Measurements from ENCODE around the gene SHISA6. TPM values are rescaled to one million over a fixed set of nuclear protein-coding genes. Genes with fewer than 3 reads are reported as not detected.

Gene SHISA6
- total RNA-seq, 2 experiments from 2014 or later, result not detected

DNA sequence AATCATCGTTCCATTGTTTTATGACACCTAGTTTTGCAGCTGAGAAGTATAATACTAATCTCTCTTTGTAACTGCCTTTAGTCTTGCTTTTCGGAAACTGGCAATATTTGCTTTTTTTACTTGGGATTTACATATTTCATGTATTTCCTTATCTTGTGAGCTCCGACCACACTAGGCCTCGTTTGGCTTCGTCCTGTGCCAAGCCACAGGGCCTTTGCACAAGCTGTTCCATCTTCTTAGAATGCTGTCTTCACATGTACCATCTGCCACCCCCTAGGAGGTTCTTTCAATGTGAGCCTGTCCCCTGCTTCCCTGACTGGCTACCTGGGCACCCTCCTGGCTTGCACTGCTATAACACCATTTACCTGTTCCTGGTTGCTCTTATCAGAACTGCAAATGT lies 77.2 kb downstream of the SHISA6 start:
- H3K9me2 ChIP-seq (ENCODE audit: insufficient read depth, low read length), result no peaks in the 10 kb centered on the region
- intact Hi-C loops (cut with micrococcal nuclease; ENCODE audit: unreplicated experiment), result no loop called here
- H3K4me3 ChIP-seq (ENCODE audit: low read depth, low read length, poor library complexity, severe bottlenecking), result no peak overlapping the region
- H3K4me2 ChIP-seq (ENCODE audit: low read length), result no peak overlapping the region
- H3K9me3 ChIP-seq (ENCODE audit: low read length), result no peaks in the 10 kb centered on the region
- no peaks in the 10 kb centered on the region for H3K79me2 ChIP-seq (ENCODE audit: insufficient read depth, low read depth, low read length)
- no peak overlapping the region for H3K27ac ChIP-seq (ENCODE audit: low read depth, low read length, poor library complexity, severe bottlenecking)
- no peak for TF ChIP-seq EZH2phosphoT487 (IDR thresholded peaks at IDR 0.05; ENCODE audit: borderline replicate concordance, low read depth, low read length)
- TF ChIP-seq CTCF (conservative IDR thresholded peaks at IDR 0.05; ENCODE audit: low read length), result no peak
- ChIA-PET CTCF (ENCODE audit: unreplicated experiment) (no interaction called here), POLR2A (interaction anchor here (0.6 kb wide), 1 partner anchor 1124 kb away, joined by 3 read pairs; no protein-coding TSS in a partner anchor)
- BruUV-seq (replicated peaks), result no TSS peak
- no peaks in the 10 kb centered on the region for H3K4me1 ChIP-seq (ENCODE audit: insufficient read depth, low read length, poor library complexity, severe bottlenecking)
- H2AFZ ChIP-seq (ENCODE audit: low read length), result no peak overlapping the region
- no peaks in the 10 kb centered on the region for H3K36me3 ChIP-seq (ENCODE audit: insufficient read depth, low read length)
- H4K20me1 ChIP-seq (ENCODE audit: insufficient read depth, low read length), result no peaks in the 10 kb centered on the region
- no peak for DNase-seq (ENCODE audit: low spot score)

DNA sequence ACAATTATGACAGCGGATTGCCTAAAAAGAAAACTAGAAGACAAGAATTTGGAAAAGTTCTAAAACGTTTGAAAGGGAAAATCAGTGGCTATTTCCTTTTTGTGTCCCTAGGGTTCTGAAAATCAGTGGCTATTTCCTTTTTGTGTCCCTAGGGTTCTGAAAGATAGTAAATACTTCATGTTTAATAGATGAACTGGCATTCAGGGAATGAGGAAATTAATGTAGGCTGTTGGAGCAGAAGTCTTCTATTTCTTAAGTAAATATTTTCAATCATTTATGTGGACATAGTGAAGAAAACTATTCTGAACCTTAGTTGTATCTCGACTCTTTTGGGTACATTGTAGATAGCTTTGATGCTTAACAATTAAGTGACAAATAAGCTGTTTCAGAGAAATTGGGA lies 78.9 kb downstream of the SHISA6 start:
- POLR2A ChIA-PET, result interaction anchor here (0.6 kb wide), 1 partner anchor 1869 kb away, joined by 3 read pairs; no protein-coding TSS in a partner anchor
- H2AFZ ChIP-seq (ENCODE audit: low read length), result no peak overlapping the region
- intact Hi-C loops (cut with micrococcal nuclease; ENCODE audit: unreplicated experiment), result no loop called here
- H3K9me3 ChIP-seq (ENCODE audit: low read length), result no peaks in the 10 kb centered on the region
- H4K20me1 ChIP-seq (ENCODE audit: insufficient read depth, low read length), result no peaks in the 10 kb centered on the region
- H3K36me3 ChIP-seq (ENCODE audit: insufficient read depth, low read length), result no peaks in the 10 kb centered on the region
- no peak overlapping the region for H3K27ac ChIP-seq (ENCODE audit: low read depth, low read length, poor library complexity, severe bottlenecking)
- H3K4me1 ChIP-seq (ENCODE audit: insufficient read depth, low read length, poor library complexity, severe bottlenecking), result no peaks in the 10 kb centered on the region
- DNase-seq (ENCODE audit: low spot score), result no peak
- H3K9me2 ChIP-seq (ENCODE audit: insufficient read depth, low read length), result no peaks in the 10 kb centered on the region
- TF ChIP-seq EZH2phosphoT487 (IDR thresholded peaks at IDR 0.05; ENCODE audit: borderline replicate concordance, low read depth, low read length) (no peak), CTCF (conservative IDR thresholded peaks at IDR 0.05; ENCODE audit: low read length) (no peak)
- H3K79me2 ChIP-seq (ENCODE audit: insufficient read depth, low read depth, low read length), result no peaks in the 10 kb centered on the region
- H3K4me2 ChIP-seq (ENCODE audit: low read length), result no peak overlapping the region
- H3K4me3 ChIP-seq (ENCODE audit: low read depth, low read length, poor library complexity, severe bottlenecking), result no peak overlapping the region
- no TSS peak for BruUV-seq (replicated peaks)
- CTCF ChIA-PET (ENCODE audit: unreplicated experiment), result no interaction called here

DNA sequence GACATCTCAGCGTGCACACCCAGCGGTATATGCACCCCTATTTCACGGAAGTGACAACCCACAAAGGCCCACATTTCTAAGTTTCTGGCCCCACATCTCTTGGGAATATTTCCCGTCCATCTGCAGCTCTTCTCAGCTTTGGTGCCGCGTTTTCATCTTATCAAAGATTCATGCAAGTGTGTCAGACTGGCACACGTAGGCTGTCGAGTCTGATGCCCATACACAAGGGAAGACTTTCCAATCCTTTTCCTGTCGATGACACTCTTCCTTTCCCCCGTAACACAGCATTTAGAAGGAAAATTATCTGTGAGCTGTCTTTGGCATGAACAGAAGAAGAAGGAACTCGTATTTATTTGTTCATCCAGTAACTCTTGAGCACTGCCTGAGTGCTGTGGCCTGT lies 83.0 kb downstream of the SHISA6 start:
- H3K4me3 ChIP-seq (ENCODE audit: low read depth, low read length, poor library complexity, severe bottlenecking), result no peak overlapping the region
- H3K9me2 ChIP-seq (ENCODE audit: insufficient read depth, low read length), result no peaks in the 10 kb centered on the region
- no peaks in the 10 kb centered on the region for H3K36me3 ChIP-seq (ENCODE audit: insufficient read depth, low read length)
- H4K20me1 ChIP-seq (ENCODE audit: insufficient read depth, low read length), result no peaks in the 10 kb centered on the region
- no peak for DNase-seq (ENCODE audit: low spot score)
- no peak for TF ChIP-seq CTCF (conservative IDR thresholded peaks at IDR 0.05; ENCODE audit: low read length)
- TF ChIP-seq EZH2phosphoT487 (IDR thresholded peaks at IDR 0.05; ENCODE audit: borderline replicate concordance, low read depth, low read length), result no peak
- H3K27ac ChIP-seq (ENCODE audit: low read depth, low read length, poor library complexity, severe bottlenecking), result no peak overlapping the region
- CTCF ChIA-PET (ENCODE audit: unreplicated experiment), result no interaction called here
- H2AFZ ChIP-seq (ENCODE audit: low read length), result no peak overlapping the region
- H3K9me3 ChIP-seq (ENCODE audit: low read length), result no peaks in the 10 kb centered on the region
- H3K4me2 ChIP-seq (ENCODE audit: low read length), result no peak overlapping the region
- H3K79me2 ChIP-seq (ENCODE audit: insufficient read depth, low read depth, low read length), result no peaks in the 10 kb centered on the region
- no peaks in the 10 kb centered on the region for H3K4me1 ChIP-seq (ENCODE audit: insufficient read depth, low read length, poor library complexity, severe bottlenecking)
- POLR2A ChIA-PET, result no interaction called here
- no TSS peak for BruUV-seq (replicated peaks)
- intact Hi-C loops (cut with micrococcal nuclease; ENCODE audit: unreplicated experiment), result no loop called here
